Heart left ventricle (tissue), 16 donors: ENCODE data around the gene COQ3. TPM values are rescaled to one million over a fixed set of nuclear protein-coding genes. Genes with fewer than 3 reads are reported as not detected.

Experiments
- ATAC-seq, 4 donors: fragments of 200-7000 bp; cut with Tn5 transposase; one replicate each; pipeline ENCODE4 v1.9.1; 2020 to 2022; ENCODE audit warnings: moderate library complexity in 4 of 4, mild to moderate bottlenecking in 3 of 4, moderate number of reproducible peaks in 1 of 4
- DNase-seq, 5 donors: peaks; one replicate each; pipeline ENCODE4 v3.0.0-alpha.2; 2020
- H3K27ac ChIP-seq, 12 donors: fragments of 200-600 bp; sonication (generic) in 4 of 12; one replicate each; pipeline versions ENCODE4 v1.5.0 to v1.8.0; 2016 to 2022; ENCODE audit warnings: mild to moderate bottlenecking in 2 of 12
- H3K27me3 ChIP-seq, 9 donors: fragments of 200-600 bp; sonication (generic) in 2 of 9; one replicate each; pipeline versions ENCODE4 v1.5.1 to v1.8.0; 2016 to 2022; ENCODE audit warnings: mild to moderate bottlenecking in 3 of 9
- H3K36me3 ChIP-seq, 9 donors: fragments of 200-600 bp; sonication (generic) in 2 of 9; one replicate each; pipeline versions ENCODE4 v1.5.0 to v1.8.0; 2018 to 2022; ENCODE audit warnings: mild to moderate bottlenecking in 2 of 9
- H3K4me1 ChIP-seq, 12 donors: fragments of 200-600 bp; sonication (generic) in 4 of 12; one replicate each; pipeline versions ENCODE4 v1.5.0 to v1.8.0; 2016 to 2022; ENCODE audit warnings: mild to moderate bottlenecking in 3 of 12
- H3K4me3 ChIP-seq, 12 donors: fragments of 200-600 bp; sonication (generic) in 4 of 12; one replicate each; pipeline versions ENCODE4 v1.5.0 to v1.8.0; 2017 to 2022; ENCODE audit warnings: mild to moderate bottlenecking in 9 of 12, moderate library complexity in 4 of 12
- H3K9me3 ChIP-seq, 12 donors: fragments of 200-600 bp; sonication (generic) in 4 of 12; one replicate each; pipeline versions ENCODE4 v1.5.0 to v1.8.0; 2016 to 2022; ENCODE audit warnings: mild to moderate bottlenecking in 1 of 12
- CTCF ChIP-seq, 12 donors: fragments of 200-600 bp; sonication (generic) in 4 of 12; IDR thresholded peaks; one replicate each; pipeline versions ENCODE4 v1.5.0 to v1.8.0; 2018 to 2022; ENCODE audit warnings: antibody characterized with exemption in 12 of 12, mild to moderate bottlenecking in 5 of 12
- POLR2A ChIP-seq, 2 donors: fragments of 450-650 bp; IDR thresholded peaks; one replicate each; pipeline ENCODE4 v1.6.1; 2017; ENCODE audit warnings: antibody characterized with exemption in 2 of 2, mild to moderate bottlenecking in 2 of 2, moderate library complexity in 2 of 2
- WGBS, 4 donors: extraction: QIAGEN DNeasy Blood & Tissue Kit in 2 of 4; methylation state at CpG; one replicate each; pipeline versions ENCODE4 v1.1.5 to v1.1.7; 2013 to 2018; 5-methylcytosine and 5-hydroxymethylcytosine counted together
- intact Hi-C, 10 donors: fragments of 100-400 bp; cut with DNase I; formaldehyde crosslinking; loops; one replicate each; pipeline versions ENCODE4 v1.11.1 to v1.14.2; 2022
- polyA plus RNA-seq, 2 donors: library from polyadenylated mRNA; stranded (reverse); fragments of 200-250 nt; gene quantifications; one replicate each; pipeline ENCODE4 v1.2.3, GENCODE V29; 2013
- total RNA-seq, 9 donors: library from RNA; depleted of rRNA in 2 of 9; stranded (reverse); fragments of >200 nt in 2 of 9; fragmentation: NEBNext Ultra II Directional in 3 of 9; extraction: Animal tissue kit (Norgen Biotek cat#: 25700) in 3 of 9; gene quantifications; one replicate each; pipeline versions ENCODE4 v1.1.0 to v1.2.4, GENCODE V29; 2016 to 2023
- donor health status: ischemic (EF 13 %, LVEDD 7.1; RV severe dilation, severe dysfunction).
- donor health status: healthy with polysubstance abuse.
- donor health status: DM: no; HTN: yes; CAD: no.
- donor health status: DM: no; HTN: no; CAD: no.
- donor health status: ischemic (EF 25% LVEDD 6.9; RV normal size, moderate dysfunction).
- donor health status: ischemic (EF 25% LVEDD 5.7; RV mildly dilated, moderate dysfunction).
- donor health status: healthy.
- donor health status: DM: yes; HTN: yes; CAD: no.
- donor health status: ischemic (EF 35%, LVEDD 5.7; RV mildly dilated, moderate dysfunction).
- donor health status: nonischemic (EF 11% LVEDD 7.7; RV severe dilation, severe dysfunction).
- donor health status: DM: yes; HTN: yes; CAD: no.
- donor health status: PGD.
- donor health status: ischemic (EF 29% LVEDD 5.4; RV normal size, mild dysfunction).
- donor health status: nonischemic (EF 23%, LVEDD 6.1; RV moderate dilation, normal function).

Gene COQ3
- total and polyA plus RNA-seq, 11 donors: 9.5 to 39.1 (median 29.8) TPM

GRCh38 chr6:99431901-99432300 is 37.9 kb upstream of the COQ3 start:
- TF ChIP-seq CTCF (IDR thresholded peaks at IDR 0.05) (no peak), POLR2A (IDR thresholded peaks at IDR 0.05) (no peak)
- Histone ChIP-seq H3K4me3 (no peak overlapping the region), H3K4me1 (peaks cover 0 to 20% (median 11%) of the 10 kb centered on the region in 12 donors), H3K36me3 (peaks cover 0 to 35% (median 24%) of the 10 kb centered on the region in 9 donors), H3K27ac (no peak overlapping the region), H3K9me3 (no peaks in the 10 kb centered on the region), H3K27me3 (no peaks in the 10 kb centered on the region)
- DNase-seq (no peak), ATAC-seq (no peak)
- 92 to 94% (median 93%) methylated on average over 2 of the region's 2 CpGs for WGBS, 4 donors
- intact Hi-C loops: no loop called here

DNA sequence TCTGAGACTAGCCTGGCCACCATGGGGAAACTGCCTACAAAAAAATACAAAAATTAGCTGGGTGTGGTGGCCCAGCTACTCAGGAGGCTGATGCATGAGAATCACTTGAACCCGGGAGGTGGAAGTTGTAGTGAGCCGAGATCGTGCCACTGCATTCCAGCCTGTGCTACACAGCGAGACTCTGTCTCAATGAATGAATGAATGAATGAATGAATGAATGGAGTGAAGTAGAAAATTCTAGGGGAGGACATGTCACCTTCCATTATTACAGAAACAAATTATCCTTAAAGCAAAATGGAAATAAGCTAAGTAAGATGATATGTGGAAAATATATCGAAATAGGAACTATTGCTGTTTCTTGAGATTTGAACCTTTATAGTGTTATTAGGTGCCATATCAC is 34.0 kb upstream of the COQ3 start:
- Histone ChIP-seq H3K9me3 (no peaks in the 10 kb centered on the region), H3K4me3 (no peak overlapping the region), H3K27me3 (no peaks in the 10 kb centered on the region), H3K4me1 (peaks cover 3 to 37% (median 31%) of the 10 kb centered on the region in 12 donors), H3K36me3 (peaks cover 0 to 34% (median 19%) of the 10 kb centered on the region in 9 donors), H3K27ac (no peak overlapping the region)
- WGBS, 4 donors: 95 to 97% (median 97%) methylated on average over 5 of the region's 5 CpGs
- intact Hi-C loops: loop anchor here in 7 of 10 donors (2.0 to 10.0 kb wide), 8 partner anchors 36 to 141 kb away; partner anchors contain the start of genes CCNC (in 3 of the 7), USP45 (in 3 of the 7) and COQ3 (in 1 of the 7)
- no peak for TF ChIP-seq CTCF (IDR thresholded peaks at IDR 0.05)
- DNase-seq (no peak), ATAC-seq (no peak)

- Histone ChIP-seq H3K36me3 (peaks cover 0 to 25% (median 12%) of the 10 kb centered on the region in 9 donors), H3K27ac (peak overlapping the region in 11 of 12 donors; percentile 91 to 100 (median 96)), H3K9me3 (no peaks in the 10 kb centered on the region), H3K4me3 (peak overlapping the region; percentile 67 to 99 (median 79)), H3K27me3 (no peaks in the 10 kb centered on the region), H3K4me1 (peaks cover 7 to 53% (median 46%) of the 10 kb centered on the region in 12 donors)
- no peak for TF ChIP-seq CTCF (IDR thresholded peaks at IDR 0.05)
- no peak for TF ChIP-seq POLR2A (IDR thresholded peaks at IDR 0.05)
- WGBS, 4 donors: 23 to 42% (median 33%) methylated on average over 4 of the region's 4 CpGs
- intact Hi-C loops: loop anchor here in 7 of 10 donors (2.0 to 10.0 kb wide), 8 partner anchors 34 to 142 kb away; partner anchors contain the start of genes CCNC (in 3 of the 7), USP45 (in 3 of the 7) and COQ3 (in 1 of the 7)
- no peak for DNase-seq
- no peak for ATAC-seq
Observed at GRCh38 chr6:99426451-99426757, 32.4 kb upstream of the COQ3 start.

- Histone ChIP-seq H3K4me1 (peaks cover 9 to 58% (median 52%) of the 10 kb centered on the region in 12 donors), H3K4me3 (peak overlapping the region; percentile 67 to 99 (median 79)), H3K36me3 (peaks cover 0 to 20% (median 7%) of the 10 kb centered on the region in 9 donors), H3K27ac (peak overlapping the region; percentile 91 to 100 (median 96)), H3K9me3 (no peaks in the 10 kb centered on the region), H3K27me3 (no peaks in the 10 kb centered on the region)
- peak; percentile 83 to 92 (median 89) for DNase-seq
- WGBS, 4 donors: 1 to 2% (median 1%) methylated on average over 24 to 29 of the region's 29 CpGs
- TF ChIP-seq POLR2A (IDR thresholded peaks at IDR 0.05) (no peak), CTCF (IDR thresholded peaks at IDR 0.05) (peak in 9 of 12 donors; percentile 25 to 60 (median 35))
- intact Hi-C loops: loop anchor here in 7 of 10 donors (2.0 to 10.0 kb wide), 9 partner anchors 31 to 143 kb away; partner anchors contain the start of genes CCNC (in 3 of the 7), USP45 (in 3 of the 7) and COQ3 (in 2 of the 7)
- peak; percentile 83 to 87 (median 86) for ATAC-seq
Observed at GRCh38 chr6:99425647-99426450, 31.9 kb upstream of the COQ3 start.
